Measurements from ENCODE around the gene SLC46A1. TPM values are rescaled to one million over a fixed set of nuclear protein-coding genes. Genes with fewer than 3 reads are reported as not detected.

SLC46A1 gene
- polyA plus RNA-seq, 3 donors, result 12.5 to 15.1 (median 13.5) TPM

GRCh38 chr17:28368915-28369683 lies 36.9 kb downstream of the SLC46A1 start:
- no peak for DNase-seq (ENCODE audit: extremely low read depth in 1 of 11, low read depth in 9 of 11, low spot score in 4 of 11)

- no peak for DNase-seq (ENCODE audit: extremely low read depth in 1 of 11, low read depth in 9 of 11, low spot score in 4 of 11)
These were observed 37.6 kb downstream of the SLC46A1 start for GRCh38 chr17:28368306-28368831.

GRCh38 chr17:28367641-28368305 lies 38.2 kb downstream of the SLC46A1 start:
- DNase-seq (ENCODE audit: extremely low read depth in 1 of 11, low read depth in 9 of 11, low spot score in 4 of 11), result no peak

GRCh38 chr17:28366605-28367004 lies 39.4 kb downstream of the SLC46A1 start:
- DNase-seq (ENCODE audit: extremely low read depth in 1 of 11, low read depth in 9 of 11, low spot score in 4 of 11), result no peak

GRCh38 chr17:28365487-28365886 lies 40.5 kb downstream of the SLC46A1 start:
- DNase-seq (ENCODE audit: extremely low read depth in 1 of 11, low read depth in 9 of 11, low spot score in 4 of 11), result no peak

GRCh38 chr17:28364665-28365363 lies 41.2 kb downstream of the SLC46A1 start, which contains the start of gene SEBOX:
Gene SEBOX, minus strand, starts transcription at chr17:28365199. Its CDS starts 48 bp downstream, at chr17:28365151.
- no peak for DNase-seq (ENCODE audit: extremely low read depth in 1 of 11, low read depth in 9 of 11, low spot score in 4 of 11)

GRCh38 chr17:28363776-28364650 lies 42.0 kb downstream of the SLC46A1 start:
- DNase-seq (ENCODE audit: extremely low read depth in 1 of 11, low read depth in 9 of 11, low spot score in 4 of 11), result no peak

- no peak for DNase-seq (ENCODE audit: extremely low read depth in 1 of 11, low read depth in 9 of 11, low spot score in 4 of 11)
These were observed 42.8 kb downstream of the SLC46A1 start for GRCh38 chr17:28363186-28363585.

GRCh38 chr17:28357901-28358197 lies 48.2 kb downstream of the SLC46A1 start:
- DNase-seq (ENCODE audit: extremely low read depth in 1 of 11, low read depth in 9 of 11, low spot score in 4 of 11), result no peak

GRCh38 chr17:28357061-28357900 lies 48.7 kb downstream of the SLC46A1 start, which contains the start of gene POLDIP2:
Gene POLDIP2, minus strand, starts transcription at chr17:28357527. Its CDS starts 79 bp downstream, at chr17:28357448.
- DNase-seq (ENCODE audit: extremely low read depth in 1 of 11, low read depth in 9 of 11, low spot score in 4 of 11), result peak; percentile 78 to 94 (median 91)

- DNase-seq (ENCODE audit: extremely low read depth in 1 of 11, low read depth in 9 of 11, low spot score in 4 of 11), result no peak
These were observed 55.7 kb downstream of the SLC46A1 start for GRCh38 chr17:28350271-28350670.

GRCh38 chr17:28348979-28349378 lies 57.0 kb downstream of the SLC46A1 start:
- DNase-seq (ENCODE audit: extremely low read depth in 1 of 11, low read depth in 9 of 11, low spot score in 4 of 11), result no peak

- DNase-seq (ENCODE audit: extremely low read depth in 1 of 11, low read depth in 9 of 11, low spot score in 4 of 11), result no peak
These were observed 58.6 kb downstream of the SLC46A1 start for GRCh38 chr17:28347261-28347891.

GRCh38 chr17:28346746-28347246 lies 59.2 kb downstream of the SLC46A1 start:
- DNase-seq (ENCODE audit: extremely low read depth in 1 of 11, low read depth in 9 of 11, low spot score in 4 of 11), result no peak

- DNase-seq (ENCODE audit: extremely low read depth in 1 of 11, low read depth in 9 of 11, low spot score in 4 of 11), result no peak
These were observed 59.8 kb downstream of the SLC46A1 start for GRCh38 chr17:28346199-28346580.

GRCh38 chr17:28345419-28346198 lies 60.4 kb downstream of the SLC46A1 start:
- DNase-seq (ENCODE audit: extremely low read depth in 1 of 11, low read depth in 9 of 11, low spot score in 4 of 11), result no peak

Data from renal cortex interstitium (tissue), 11 donors.